ENCODE results near the gene MAP2K7.

Gene MAP2K7

DNA sequence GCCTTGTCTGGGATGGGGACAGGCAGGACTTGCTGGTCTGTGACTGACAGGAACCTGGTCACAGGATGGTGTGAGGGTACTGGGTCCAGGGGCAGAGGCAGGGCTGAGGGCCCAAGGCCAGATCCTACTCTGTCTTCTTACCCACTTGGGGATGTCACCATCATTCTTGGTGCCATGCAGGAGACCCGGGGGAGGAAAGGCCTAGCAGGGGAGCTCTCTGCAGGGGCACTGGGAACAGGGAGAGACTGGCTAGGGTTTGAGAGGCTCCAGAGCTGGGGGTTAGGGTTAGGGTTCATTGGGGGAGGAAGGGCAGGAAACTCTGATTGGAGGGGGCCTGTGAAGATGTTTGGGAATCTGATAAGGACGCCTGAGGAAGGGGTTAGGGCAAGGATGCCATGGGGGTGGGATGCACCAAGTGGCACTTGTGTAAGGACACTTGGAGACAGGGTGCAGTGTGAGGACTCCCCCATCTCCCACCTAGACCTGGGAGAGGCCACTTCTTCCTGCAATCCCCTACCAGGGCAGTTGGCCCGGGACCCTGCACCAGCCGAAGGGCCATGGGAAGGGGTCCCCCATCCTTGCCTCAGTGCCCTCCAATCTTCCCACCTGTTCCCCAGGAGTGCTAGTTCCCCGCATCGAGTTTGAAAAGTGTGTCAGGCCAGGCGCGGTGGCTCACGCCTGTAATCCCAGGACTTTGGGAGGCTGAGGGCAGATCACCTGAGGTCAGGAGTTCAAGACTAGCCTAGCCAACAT is 36.4 kb upstream of the MAP2K7 start:
- DNase-seq (ENCODE audit: low read depth in 2 of 2): no peak

DNA sequence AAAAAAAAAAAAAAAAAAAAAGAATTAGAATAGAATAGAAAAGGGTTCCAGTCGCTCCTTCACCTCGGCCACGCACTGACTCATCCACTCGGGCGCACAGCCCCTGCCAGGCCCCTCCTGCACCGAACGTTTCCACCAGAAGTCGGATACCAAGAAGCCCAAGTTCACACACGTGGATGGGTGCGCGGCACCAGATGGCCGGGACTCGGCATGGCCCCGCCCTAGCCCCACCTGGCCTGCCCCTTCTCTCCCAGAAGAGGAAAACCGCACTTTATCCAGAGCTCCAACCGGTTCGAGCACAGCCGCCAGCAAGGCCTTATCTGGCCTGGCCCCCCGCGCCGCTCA is 35.4 kb upstream of the MAP2K7 start:
- no peak for DNase-seq (ENCODE audit: low read depth in 2 of 2)

DNA sequence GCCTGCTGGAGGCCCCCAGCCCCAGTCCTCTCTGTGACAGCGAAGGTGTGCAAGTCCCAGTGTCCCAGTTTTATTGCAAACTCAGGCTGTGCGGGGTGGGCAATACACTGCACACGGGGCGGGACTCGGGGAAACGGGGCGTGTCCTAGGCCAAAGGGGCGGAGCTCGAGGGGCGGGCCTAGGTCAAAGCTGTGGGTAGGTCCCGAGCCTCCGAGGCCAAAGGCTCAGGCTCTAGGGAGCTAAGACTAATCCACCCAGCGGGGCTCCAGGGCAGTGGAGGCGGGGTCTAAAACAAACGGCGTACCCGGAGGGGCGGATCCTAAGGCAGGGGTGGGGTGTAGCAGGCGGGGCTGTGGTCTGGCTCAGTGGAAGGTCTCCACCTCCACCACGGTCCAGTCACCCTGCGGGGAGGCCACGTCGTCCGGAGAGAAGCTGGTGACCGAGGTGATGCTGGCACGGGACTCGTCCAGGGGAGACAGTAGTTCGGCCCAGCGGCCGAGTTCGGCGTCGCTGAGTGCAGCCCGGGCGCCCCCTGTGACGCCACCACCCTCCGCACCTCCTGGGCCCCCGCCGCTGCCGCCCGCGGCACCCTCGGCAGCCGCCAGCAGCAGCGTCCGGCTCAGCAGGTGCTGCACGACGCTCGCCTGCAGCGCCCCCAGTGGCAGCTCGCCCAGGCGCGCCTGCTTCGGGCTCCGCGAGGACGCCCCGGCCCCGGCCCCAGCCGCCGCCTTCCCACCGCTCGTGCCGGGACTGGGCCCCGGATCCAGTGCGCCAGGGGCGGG is 34.8 kb upstream of the MAP2K7 start:
- DNase-seq (ENCODE audit: low read depth in 2 of 2): no peak

DNA sequence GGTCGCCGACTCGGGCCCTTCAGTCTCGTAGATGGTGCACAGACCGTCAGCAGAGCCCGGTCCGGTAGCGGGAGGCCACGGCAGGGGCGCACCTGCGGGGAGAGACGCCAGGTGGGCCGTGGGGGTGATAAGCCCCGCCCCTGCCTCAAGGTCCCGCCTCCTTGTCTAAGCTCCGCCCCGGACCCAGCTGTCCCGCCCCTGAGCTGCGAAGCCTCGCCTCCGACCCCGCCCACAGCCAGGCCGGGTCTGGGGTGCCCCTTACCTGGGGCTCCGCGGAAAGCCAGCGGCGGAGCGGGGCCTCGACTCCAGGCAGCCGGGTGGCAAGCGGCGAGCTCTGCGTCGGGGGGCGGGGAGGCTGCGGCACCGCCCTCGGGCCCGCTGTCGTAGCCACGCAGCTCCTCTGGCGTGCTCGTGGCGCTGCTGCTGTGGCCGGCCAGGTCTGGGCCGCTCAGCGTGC is 34.2 kb upstream of the MAP2K7 start:
- DNase-seq (ENCODE audit: low read depth in 2 of 2): no peak

DNA sequence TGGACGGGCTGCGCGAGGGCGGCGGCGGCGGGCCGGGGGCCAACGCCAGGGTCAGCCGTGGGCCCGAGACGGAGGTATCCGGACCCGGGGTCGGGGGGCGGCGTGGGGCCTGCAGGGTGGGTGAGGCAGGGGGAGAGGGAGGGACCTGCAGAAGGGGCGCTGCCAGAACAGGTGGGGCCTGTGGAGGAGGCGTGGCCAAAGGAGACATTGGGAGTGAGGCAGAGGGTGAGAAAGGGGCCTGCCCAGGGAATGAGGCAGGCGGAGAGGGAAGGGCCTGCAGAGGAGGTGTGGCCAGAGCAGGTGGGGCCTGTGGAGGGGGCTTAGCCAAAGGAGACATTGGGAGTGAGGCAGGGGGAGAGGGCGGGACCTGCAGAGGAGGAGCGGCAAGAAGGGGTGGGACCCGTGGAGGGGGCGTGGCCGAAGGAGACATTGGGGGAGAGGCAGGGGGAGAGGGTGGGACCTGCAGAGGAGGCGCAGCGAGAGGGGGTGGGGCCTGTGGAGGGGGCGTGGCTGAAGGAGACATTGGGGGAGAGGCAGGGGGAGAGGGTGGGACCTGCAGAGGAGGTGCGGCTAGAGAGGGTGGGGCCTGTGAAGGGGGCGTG is 33.7 kb upstream of the MAP2K7 start:
- DNase-seq (ENCODE audit: low read depth in 2 of 2): no peak

DNA sequence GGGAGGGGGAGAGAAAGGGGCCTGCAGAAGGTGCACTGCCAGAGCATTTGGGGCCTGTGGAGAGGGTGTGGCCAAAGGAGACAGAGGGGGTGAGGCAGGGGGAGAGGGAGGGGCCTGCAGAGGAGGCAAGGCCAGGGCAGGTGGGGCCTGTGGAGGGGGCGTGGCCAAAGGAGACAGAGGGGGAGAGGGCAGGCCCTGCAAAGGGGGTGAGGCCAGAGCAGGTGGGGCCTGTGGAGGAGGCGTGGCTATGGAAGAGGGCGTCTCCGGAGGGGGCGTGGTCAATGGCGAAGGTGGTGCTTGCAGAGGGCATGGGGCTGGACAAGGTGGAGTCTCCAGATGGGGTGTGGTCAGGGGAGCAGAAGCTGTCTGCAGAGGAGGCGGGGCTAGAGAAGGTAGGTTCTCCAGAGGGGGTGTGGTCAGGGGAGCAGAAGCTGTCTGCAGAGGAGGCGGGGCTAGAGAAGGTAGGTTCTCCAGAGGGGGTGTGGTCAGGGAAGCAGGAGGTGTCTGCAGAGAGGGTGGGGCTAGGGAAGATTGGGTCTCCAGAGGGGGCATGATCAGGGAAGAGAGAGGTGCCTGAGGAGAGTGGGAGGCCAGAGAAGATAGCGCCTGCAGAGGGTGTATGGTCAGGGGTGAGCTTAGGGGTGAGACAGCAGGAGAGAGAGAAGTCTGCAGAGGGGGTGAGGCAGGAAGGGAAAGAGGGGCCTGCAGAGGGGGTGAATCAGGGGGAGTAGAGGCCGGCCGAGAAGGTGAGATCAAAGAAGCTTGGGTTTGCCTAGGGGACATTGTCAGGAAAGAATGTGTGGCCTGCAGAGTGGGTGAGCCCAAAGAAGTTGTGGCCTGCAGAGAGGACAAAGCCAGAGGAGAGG is 32.9 kb upstream of the MAP2K7 start:
- DNase-seq (ENCODE audit: low read depth in 2 of 2): no peak

DNA sequence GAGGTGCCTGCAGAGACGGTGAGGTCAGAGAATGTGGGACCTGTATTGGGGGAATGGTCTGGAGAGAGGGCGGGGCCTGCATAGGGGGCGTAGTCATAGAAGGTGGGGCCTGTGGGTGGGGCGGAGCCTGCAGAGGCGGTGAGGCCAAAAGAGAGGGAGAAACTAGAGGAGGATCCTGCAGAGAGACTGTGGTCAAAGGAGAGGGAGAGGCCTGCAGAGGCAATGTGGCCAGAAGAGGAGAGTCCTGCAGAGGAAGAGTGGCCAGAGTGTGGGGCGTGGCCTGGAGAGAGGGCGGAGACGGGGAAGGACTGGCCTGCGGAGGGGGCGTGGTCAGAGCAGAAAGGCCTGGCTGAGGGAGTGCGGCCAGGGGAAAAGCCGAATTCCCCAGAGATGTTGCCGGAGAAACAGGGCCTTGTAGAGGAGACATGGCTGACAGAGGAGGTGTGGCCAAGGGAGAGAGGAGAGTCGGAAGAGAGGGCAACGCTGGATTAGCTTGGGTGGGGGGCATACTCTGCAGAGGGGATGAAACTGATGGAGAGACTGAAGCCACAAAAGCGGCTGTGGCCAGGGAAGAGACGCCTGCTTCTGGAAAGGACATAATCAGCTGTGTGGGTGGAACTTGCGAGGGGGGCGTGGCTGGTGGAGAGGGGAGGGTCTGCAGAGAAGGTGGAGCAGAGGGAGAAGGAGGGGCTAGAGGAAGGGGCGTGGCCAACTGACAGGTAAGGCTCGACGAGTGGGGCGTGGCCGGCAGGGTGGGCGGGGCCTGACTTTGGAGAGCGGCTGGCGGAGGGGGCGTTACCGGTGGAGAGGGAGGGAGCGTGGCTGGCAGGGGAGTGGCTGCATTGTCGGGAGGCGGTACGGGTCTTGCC is 32.0 kb upstream of the MAP2K7 start:
- DNase-seq (ENCODE audit: low read depth in 2 of 2): peak; percentile 43 to 44

DNA sequence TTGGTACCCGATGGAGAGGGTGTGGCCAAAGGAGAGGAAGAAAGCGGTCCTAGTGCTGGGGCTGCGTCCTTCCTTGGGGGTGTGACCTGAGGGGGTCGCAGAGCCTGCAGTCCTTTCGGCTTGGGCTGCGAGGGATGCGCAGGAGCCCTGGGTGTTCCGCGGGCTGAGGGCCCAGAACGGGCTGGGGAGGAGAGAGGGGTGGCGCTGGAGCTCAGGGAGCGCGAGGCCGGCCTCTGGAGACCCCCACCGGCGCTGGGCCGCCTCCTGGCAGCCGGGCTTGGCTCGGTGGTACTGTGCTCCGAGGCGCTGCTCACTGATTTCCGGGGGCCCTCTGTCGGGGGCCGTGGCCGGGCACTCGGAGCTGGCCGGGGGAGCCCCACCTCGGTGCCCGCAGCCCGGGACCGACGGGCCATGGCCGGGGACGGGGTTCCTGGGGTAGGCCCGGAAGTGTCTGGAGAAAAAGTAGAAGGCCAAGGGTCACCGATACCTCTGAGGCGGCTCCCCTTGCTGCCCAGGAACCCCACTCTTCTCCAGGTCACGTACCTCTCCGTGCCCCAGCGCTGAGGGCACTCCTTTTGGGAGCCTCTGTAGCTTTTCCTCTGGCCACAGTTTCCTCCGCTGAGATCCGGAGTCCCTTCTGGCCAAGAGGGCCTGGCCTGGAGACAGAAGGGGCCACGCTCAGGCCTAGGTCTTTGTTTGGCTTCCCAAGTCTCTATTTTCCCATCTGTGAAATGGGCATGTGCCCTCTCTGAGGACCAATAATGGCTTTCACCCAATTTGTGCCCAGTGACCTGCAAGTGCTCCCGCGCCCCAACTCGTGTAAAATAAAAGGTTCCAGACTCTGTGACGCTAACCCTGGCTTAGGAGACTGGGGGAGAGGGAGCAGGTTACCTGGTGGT is 31.1 kb upstream of the MAP2K7 start:
- no peak for DNase-seq (ENCODE audit: low read depth in 2 of 2)

DNA sequence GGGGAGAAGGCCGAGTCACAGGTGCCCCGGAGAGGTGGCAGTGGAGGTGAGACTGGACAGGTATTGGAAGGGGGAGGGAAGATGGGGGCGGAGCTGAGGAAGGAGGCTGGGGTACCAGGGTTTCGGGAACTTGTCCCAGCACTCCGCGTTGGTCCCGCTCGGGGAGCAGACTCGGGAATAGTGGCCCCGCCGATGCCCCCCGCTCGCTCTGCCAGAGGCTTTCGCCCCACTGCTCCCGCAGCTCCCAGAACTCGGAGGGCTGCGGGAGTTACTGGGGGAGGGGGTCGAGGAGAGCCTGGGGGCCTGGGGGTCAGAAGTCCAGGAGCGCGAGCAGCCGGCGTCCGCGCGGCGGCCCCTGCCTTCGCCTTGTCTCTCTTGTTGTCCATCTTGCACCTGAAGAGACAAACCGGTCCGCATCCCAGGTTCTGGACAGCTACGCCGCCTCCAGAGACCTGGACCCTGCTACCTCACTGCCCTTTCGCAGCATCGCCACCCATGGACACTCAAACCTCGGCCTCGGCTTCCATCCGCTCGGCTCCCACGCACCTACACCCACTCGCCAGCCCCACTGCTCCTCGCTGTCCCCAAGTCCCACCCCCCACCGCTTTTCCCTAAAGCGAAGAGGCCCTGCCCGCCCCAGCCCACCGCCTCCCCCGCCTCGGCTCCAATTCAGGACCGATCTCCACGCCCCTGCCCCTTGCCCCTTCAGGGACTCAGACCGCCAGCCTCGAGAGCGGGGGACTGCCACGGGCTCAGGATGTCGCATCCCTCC is 30.2 kb upstream of the MAP2K7 start:
- no peak for DNase-seq (ENCODE audit: low read depth in 2 of 2)

DNA sequence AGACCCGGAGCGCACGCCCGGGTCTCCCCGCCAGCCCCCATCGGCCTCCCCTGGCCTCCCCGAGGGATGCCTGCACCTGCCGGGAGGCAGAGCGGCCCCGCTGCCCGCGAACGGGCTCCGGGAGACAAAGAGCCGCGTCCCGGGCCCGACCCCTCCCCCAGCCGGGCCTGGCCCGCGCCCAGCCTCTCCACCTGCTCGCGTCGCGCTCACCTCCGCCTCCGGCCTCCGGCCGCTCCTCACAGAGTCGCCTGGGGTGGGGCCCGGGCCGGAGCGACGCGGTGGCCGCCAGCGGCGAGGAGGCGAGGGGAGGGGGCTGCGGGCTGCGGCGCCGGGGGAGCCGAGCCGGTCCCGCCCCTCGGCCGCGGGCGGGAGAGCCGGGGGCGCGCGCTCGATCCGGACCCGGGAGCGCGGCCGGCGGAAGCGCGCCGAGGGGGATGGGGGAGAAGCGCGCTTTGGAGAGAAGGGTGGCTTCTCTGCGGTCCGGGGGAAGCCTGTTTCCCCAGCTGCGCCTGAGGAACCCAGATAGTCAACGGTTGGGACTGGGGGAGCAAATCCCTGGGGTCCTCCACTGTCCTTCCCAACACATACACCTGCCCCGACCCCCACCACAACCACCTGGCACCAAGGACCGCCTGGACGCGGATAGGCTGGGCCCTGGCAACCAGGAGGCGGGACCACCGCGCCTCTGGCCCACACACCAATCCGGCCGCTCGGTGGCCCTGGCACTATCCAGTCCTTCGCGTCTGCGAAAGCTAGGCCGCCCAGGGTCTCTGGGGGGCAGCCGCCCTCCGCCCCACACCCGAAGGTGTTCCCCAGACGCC is 29.4 kb upstream of the MAP2K7 start, which contains the start of gene PRR36:
TSS of gene PRR36 (minus strand) at position 315 of the 821 bp plus-strand sequence. CDS start 701 bp downstream, outside the sequence.
- no peak for DNase-seq (ENCODE audit: low read depth in 2 of 2)

DNA sequence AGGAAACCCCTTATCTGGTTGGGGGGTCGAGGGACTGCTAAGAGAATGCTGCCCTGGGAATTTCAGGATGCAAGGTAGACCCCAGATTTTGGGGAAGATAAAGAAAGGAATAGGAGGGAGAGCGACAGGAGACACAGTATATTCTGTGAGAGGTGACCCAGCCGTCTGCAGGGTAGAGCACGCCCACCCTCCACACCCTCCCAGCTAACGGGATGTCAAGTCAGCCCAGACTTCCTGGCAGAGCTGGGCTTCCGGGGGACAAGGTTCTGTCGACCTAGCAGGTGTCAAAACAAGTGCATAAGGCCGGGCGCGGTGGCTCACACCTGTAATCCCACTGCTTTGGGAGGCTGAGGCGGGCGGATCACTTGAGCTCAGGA is 28.8 kb upstream of the MAP2K7 start:
- no peak for DNase-seq (ENCODE audit: low read depth in 2 of 2)

DNA sequence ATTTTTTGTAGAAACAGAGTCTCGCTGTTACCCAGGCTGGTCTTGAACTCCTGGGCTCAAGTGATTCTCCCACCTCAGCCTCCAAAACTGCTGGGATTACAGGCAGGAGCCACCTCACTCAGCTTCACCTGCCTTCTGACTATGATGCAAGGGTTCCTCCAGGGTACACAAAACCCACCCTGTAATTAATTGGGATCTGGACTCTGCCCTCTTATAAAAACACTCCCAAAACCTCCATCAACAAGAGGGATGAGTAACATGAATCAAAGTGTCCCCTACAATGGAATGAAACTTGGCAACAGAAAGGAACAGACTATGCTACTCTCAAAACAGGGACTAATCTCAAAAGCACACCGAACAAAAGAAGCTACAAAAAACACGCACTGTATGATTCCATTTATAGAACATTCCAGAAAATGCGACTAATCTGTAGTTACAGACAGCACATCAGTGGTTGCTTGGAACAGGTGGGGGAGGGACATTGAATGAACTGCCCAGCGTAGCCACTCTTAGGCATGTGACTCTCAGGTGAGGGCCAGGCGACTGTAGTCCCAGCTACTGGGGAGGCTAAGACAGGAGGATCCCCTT is 26.3 kb upstream of the MAP2K7 start:
- DNase-seq (ENCODE audit: low read depth in 2 of 2): no peak

DNA sequence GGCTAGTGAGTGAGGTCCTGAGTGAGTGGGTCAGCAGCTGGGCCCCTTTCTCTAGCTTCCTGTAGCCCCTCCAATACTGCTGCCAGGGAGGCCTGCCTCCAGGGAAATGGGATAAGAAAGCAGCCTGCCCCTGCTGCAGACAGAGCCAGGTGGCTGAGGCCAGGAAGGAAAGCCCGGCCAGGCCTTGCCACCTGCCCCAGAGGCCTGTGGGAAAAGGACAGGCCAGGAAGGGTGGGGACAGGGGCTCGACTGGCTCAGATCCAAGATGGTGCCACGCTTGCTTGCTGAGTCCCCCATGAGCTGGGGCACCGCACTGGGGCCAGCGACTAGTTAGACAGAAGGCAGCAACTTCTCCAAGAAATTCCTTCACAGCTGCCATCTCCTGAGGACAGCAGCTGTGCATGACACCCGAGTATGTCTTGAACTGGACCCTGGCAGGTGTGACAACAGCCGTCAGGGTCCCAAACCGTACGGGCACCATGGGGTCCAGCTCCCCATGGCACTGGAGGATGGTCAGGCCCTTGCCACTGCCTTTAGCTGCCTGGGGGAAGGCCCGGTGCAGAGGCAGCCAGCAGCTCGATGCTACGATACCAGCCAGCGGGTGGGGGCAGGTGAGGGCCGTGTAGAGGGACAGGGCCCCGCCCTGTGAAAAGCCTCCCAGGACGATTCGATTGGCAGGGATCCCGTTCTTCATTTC is 24.4 kb upstream of the MAP2K7 start:
- DNase-seq (ENCODE audit: low read depth in 2 of 2): no peak

DNA sequence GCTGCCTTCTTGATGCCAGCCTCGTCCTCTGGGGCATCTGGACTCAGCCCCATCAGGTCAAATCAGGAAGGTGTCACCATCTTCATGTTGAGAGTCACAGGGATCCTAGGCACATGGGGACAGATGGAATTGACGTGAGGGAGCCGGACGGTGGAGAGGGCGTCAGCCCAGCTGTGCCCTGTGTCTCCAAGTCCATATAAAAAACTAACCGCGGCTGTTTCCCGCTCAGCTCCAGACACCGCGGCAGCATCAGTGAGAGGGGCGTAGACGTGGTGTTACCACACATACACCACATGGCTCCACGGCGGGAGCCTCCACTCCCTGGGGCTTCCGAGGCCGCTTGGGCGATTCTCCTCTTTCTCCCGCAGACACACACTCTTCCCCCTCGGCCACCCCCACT is 23.8 kb upstream of the MAP2K7 start:
- no peak for DNase-seq (ENCODE audit: low read depth in 2 of 2)

DNA sequence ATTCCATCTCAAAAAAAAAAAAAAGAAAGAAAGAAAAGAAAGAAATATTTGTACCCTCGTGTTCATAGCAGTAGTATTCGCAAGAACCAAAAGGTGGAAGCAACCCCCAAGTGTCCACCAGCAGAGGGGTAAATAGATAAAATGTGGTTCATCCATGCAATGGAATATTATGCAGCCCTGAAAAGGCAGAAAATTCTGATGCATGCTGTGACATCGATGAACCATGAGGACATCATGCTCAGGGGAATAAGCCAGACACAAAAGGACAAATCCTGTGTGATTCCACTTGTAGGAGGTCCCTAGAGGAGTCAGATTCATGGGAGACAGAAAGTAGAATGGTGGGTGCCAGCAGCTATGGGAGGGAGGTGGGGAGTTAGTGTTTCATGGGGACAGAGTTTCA is 21.8 kb upstream of the MAP2K7 start:
- DNase-seq (ENCODE audit: low read depth in 2 of 2): no peak

DNA sequence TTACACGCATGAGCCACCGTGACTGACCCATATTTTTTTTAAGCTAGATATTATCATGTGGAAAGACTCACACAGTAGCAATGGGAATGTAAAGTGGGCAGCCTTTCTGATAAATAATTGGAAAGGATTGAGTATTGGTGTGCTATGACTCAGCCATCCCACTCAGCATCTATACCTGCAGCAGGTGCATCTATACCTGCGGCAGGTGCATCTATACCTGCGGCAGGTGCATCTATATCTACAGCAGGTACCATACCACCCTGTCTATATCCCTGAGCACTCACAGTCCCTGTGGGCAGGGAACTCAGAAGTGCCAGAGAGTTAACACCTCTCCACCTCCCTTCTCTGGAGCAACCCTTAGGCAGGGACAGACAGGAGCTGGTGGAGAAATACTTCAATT is 20.6 kb upstream of the MAP2K7 start:
- no peak for DNase-seq (ENCODE audit: low read depth in 2 of 2)
